ENCODE data around the gene TNS4. TPM values are rescaled to one million over a fixed set of nuclear protein-coding genes. Genes with fewer than 3 reads are reported as not detected.

Gene TNS4
- total RNA-seq, 1 donor from 2014 or later: 0.18 TPM

DNA sequence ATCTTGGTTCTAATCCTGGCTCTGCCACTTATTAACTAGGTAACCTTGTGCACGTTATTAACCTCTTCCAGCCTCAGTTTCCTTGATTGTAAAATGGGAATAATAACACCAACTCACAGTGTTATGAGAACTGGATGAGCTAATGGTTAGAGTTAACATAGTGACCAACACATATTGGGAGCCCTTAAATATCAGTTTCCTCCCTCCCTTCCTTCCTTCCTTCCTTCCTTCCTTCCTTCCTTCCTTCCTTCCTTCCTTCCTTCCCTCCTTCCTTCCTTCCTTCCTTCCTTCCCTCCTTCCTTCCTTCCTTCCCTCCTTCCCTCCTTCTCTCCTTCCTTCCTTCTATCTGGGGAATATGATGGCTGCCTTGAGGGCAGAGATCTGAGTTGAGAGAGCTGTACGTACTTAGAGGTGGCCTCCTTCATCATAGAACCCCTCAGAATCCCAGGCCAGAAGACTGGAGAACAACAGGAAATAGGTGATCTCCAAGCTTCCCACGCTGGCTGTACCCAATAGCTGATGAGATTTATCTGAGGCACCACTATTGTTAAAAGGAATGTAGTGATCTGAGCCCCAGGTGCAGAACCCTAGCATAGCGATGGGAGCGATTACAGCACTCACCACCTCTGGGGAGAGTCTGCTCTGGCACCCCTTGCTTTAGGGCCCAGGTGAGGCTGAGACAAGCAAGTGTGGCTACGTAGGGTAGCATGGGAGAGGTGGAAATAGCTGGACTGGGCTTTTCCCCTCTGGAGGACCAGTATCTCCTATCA lies 37.7 kb upstream of the TNS4 start:
- no peaks in the 10 kb centered on the region for H3K9me3 Mint-ChIP-seq
- H3K4me3 Mint-ChIP-seq: no peak overlapping the region
- POLR2A ChIA-PET: interaction anchor here (0.7 to 40.7 kb wide), 3 partner anchors 21 to 503 kb away, joined by 21 to 1885 read pairs (median 1450); partner anchors contain the start of gene CCR7

DNA sequence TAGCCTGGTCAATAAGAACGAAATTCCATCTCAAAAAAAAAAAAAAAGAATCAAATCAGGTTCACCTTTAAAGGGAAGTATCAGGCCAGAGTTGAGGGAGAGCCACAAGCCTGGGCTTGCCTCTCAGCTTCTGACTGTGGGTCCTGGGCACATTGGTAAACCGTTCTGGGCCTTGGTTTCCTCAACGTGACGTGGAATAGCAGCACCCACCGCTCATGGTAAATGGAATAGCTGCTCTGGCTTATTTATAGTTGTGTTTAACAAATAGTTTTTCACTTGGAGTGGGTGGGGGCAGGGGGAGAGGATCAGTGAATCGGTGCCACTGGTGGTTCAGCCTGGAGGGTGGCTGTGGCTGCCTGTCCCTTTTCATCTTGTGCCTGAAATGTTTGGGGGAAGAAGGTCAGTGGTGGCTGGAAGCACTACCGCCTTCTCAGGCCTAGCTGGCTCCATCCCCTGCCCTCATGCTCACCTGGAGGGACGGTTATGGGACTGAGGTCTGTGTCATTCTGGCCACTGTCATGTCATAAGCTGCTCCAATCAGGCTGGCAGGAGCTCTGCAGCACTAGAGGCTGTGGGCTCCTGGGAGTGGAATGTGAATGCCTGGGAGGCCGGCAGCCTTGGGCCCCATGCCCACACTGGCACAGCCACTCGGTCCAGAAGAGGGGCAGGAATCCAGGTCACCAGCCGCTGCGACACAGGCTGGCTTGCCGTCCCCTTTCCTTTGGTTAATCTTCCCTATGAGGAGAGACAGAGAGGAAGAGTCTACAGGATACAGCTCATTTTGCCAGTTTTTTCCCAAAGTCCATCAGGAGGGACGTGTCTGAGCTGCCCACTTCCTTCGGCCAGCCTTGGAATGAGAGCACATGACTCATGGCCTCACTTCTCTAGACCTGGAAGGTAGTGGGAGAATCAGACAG lies 36.9 kb upstream of the TNS4 start:
- intact Hi-C loops (cut with micrococcal nuclease): no loop called here
- peak overlapping the region; percentile 53 for H3K27ac Mint-ChIP-seq
- ChIA-PET POLR2A (interaction anchor here (0.6 to 40.7 kb wide), 3 partner anchors 10 to 77 kb away, joined by 3 to 1450 read pairs (median 4); partner anchors contain the start of gene CCR7), CTCF (interaction anchor here (1.0 to 4.0 kb wide), 5 partner anchors 10 to 96 kb away, joined by 3 to 14 read pairs (median 4); no protein-coding TSS in a partner anchor)
- TF ChIP-seq, protein P1, sequence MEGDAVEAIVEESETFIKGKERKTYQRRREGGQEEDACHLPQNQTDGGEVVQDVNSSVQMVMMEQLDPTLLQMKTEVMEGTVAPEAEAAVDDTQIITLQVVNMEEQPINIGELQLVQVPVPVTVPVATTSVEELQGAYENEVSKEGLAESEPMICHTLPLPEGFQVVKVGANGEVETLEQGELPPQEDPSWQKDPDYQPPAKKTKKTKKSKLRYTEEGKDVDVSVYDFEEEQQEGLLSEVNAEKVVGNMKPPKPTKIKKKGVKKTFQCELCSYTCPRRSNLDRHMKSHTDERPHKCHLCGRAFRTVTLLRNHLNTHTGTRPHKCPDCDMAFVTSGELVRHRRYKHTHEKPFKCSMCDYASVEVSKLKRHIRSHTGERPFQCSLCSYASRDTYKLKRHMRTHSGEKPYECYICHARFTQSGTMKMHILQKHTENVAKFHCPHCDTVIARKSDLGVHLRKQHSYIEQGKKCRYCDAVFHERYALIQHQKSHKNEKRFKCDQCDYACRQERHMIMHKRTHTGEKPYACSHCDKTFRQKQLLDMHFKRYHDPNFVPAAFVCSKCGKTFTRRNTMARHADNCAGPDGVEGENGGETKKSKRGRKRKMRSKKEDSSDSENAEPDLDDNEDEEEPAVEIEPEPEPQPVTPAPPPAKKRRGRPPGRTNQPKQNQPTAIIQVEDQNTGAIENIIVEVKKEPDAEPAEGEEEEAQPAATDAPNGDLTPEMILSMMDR (IDR thresholded peaks at IDR 0.05): no peak
- no peak overlapping the region for H3K4me3 Mint-ChIP-seq
- no peaks in the 10 kb centered on the region for H3K36me3 Mint-ChIP-seq (ENCODE audit: low read depth)
- DNase-seq: no peak
- no peaks in the 10 kb centered on the region for H3K27me3 Mint-ChIP-seq
- ATAC-seq (ENCODE audit: low read depth): no peak
- peaks cover 91% of the 10 kb centered on the region for H3K4me1 Mint-ChIP-seq
- no peaks in the 10 kb centered on the region for H3K9me3 Mint-ChIP-seq

More for the DNA sequence above, 37.7 kb upstream of the TNS4 start:
- Mint-ChIP-seq H3K27me3 (no peaks in the 10 kb centered on the region), H3K27ac (no peak overlapping the region), H3K36me3 (ENCODE audit: low read depth) (no peaks in the 10 kb centered on the region), H3K4me1 (peaks cover 91% of the 10 kb centered on the region)
- TF ChIP-seq, protein P1 (IDR thresholded peaks at IDR 0.05): no peak
- CTCF ChIA-PET: interaction anchor here (0.6 to 4.0 kb wide), 9 partner anchors 9 to 1124 kb away, joined by 3 to 14 read pairs (median 4); no protein-coding TSS in a partner anchor
- DNase-seq (no peak), ATAC-seq (ENCODE audit: low read depth) (no peak)
- intact Hi-C loops (cut with micrococcal nuclease): no loop called here

DNA sequence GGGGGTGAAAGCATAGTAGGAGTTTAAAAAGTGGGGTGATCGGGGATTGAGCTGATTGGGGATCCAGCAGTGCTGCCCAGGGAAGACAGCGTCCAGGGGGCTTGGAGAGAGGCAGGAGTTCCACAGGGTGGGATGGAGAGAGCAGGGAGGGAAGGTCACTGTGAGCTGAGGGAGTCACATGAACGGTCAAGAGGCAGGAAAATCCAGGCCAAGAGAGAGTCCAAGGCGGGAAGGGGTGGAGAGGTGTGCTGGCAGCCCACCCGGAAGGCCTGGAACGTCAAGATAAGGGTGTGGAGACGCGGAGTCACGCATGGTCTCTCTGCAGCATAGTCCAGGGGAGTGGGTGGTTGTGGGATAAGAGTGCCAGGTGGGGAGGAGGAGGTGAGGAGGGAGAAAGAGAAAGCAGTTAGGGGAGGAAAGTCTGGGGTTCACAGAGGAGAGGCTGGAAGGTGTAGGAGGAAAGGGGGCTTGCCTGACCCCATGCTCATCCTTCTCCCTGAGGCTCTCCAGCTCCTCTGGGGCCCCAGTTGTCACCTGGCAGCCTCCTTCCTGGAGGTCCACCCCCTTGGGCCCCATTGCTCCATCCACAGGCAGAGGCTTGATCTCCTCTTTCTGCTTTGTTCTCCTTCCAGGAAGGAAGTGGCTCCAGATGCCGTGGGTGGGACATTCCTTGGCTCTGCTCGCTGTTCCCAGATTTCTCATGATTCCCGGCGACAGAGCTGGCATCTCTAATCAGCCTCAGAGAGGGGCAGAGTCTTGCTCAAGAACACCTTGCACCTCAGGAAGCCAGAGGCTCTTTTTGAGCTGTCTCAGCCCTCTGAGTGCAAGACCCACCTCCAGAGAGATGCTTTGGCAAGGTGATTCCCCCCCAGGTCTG lies 35.1 kb upstream of the TNS4 start:
- no peaks in the 10 kb centered on the region for H3K36me3 Mint-ChIP-seq (ENCODE audit: low read depth)
- no peaks in the 10 kb centered on the region for H3K27me3 Mint-ChIP-seq
- peak overlapping the region; percentile 59 for H3K27ac Mint-ChIP-seq
- ATAC-seq (ENCODE audit: low read depth) (no peak), DNase-seq (peak; percentile 15)
- no peaks in the 10 kb centered on the region for H3K9me3 Mint-ChIP-seq
- ChIA-PET CTCF (interaction anchor here (3.2 to 6.7 kb wide), 6 partner anchors 12 to 94 kb away, joined by 13 to 112 read pairs (median 70); partner anchors contain the start of gene IGFBP4), POLR2A (interaction anchor here (0.5 to 40.7 kb wide), 9 partner anchors 24 to 1712 kb away, joined by 3 to 1450 read pairs (median 4); partner anchors contain the start of genes CCR7, CWC25, IGFBP4 and SMARCE1)
- intact Hi-C loops (cut with micrococcal nuclease): no loop called here
- TF ChIP-seq, protein P1 (IDR thresholded peaks at IDR 0.05): no peak
- H3K4me1 Mint-ChIP-seq: peaks cover 91% of the 10 kb centered on the region
- no peak overlapping the region for H3K4me3 Mint-ChIP-seq

DNA sequence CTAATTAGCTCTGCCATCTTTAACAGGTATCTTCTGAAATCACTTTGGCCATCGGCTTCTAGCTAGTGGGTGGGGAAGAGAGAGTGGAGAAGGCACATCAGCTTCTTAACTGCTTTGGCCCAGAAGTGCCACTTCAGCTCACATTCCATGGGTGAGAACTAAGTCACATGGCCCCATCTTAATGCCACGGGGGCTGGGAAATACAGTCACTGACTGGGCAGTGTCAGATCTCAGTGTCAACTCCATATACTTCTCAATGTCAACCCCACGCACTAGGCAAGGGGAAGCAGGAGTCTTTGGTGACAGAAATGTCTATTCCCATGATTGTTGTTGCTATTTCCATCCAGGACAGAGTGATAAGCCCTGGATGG lies 34.5 kb upstream of the TNS4 start:
- POLR2A ChIA-PET: interaction anchor here (0.6 to 40.7 kb wide), 7 partner anchors 25 to 1711 kb away, joined by 3 to 1450 read pairs (median 6); partner anchors contain the start of genes CCR7, CWC25 and IGFBP4
- intact Hi-C loops (cut with micrococcal nuclease): no loop called here
- H3K9me3 Mint-ChIP-seq: no peaks in the 10 kb centered on the region
- H3K4me1 Mint-ChIP-seq: peaks cover 91% of the 10 kb centered on the region
- no peak for DNase-seq
- no peaks in the 10 kb centered on the region for H3K36me3 Mint-ChIP-seq (ENCODE audit: low read depth)
- H3K27me3 Mint-ChIP-seq: no peaks in the 10 kb centered on the region
- ATAC-seq (ENCODE audit: low read depth): no peak
- peak overlapping the region; percentile 59 for H3K27ac Mint-ChIP-seq
- TF ChIP-seq, protein P1 (IDR thresholded peaks at IDR 0.05): no peak
- H3K4me3 Mint-ChIP-seq: no peak overlapping the region
- CTCF ChIA-PET: interaction anchor here (4.9 to 6.7 kb wide), 5 partner anchors 15 to 135 kb away, joined by 62 to 112 read pairs (median 76); partner anchors contain the start of gene IGFBP4

All from activated B cell treated with CpG ODN at 0.5 μM for 24 hours (primary cell).